ENCODE measurements around the gene SATB1.
"Not testable (repeated sequence)": the region's sequence is repeated elsewhere in the genome, so short reads cannot be mapped to it uniquely, and the experiment has no call there.

The SATB1 gene

DNA sequence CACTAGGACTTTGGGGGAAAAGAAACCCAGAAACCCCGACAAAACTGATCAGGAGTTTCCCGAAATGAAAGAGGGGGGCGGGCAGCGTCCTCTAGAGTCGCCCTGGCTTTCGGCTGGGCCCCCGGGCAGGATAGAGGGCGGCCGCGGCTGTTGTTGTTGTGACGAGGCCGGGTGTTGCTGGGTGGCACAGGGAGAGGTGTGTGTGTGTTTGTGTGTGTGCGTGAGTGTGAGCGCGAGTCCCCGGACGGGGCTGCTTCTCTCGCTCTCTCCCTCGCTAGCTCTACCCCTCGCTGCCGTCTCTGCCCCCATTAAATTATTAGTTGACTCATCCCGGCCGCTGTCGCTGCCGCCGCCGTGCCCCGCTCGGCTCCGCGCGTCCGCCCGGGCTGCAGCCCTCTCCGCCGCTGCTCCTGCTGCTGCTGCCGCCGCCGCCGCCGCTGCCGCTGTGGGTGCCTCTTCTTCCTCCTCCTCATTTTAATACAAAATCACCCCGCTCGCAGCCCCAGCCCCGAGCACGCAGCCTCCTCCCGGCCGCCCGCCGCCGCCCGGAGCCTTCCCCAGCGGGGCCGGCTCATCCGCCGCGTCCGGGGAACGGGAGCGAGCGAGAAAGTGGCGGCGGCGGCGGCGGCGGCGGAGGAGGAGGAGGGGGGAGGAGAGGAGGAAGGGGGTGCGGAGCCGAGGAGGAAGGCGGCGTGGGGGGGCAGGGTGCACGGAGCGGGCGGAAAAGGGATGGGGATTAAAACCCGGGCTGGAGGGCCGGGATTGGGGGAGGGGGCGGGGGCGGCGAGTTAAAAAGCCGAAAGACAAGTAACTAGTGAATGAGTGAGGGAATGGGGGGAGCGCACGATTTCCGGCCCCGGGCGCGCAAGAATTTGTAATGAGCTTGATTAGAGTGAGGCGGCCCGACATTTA lies at the start of gene SATB1:
TSS of gene SATB1 (minus strand) at position 611 of the 912 bp plus-strand sequence. CDS start 4,372 bp downstream, outside the sequence.
- DNase-seq, result peak; percentile 59

DNA sequence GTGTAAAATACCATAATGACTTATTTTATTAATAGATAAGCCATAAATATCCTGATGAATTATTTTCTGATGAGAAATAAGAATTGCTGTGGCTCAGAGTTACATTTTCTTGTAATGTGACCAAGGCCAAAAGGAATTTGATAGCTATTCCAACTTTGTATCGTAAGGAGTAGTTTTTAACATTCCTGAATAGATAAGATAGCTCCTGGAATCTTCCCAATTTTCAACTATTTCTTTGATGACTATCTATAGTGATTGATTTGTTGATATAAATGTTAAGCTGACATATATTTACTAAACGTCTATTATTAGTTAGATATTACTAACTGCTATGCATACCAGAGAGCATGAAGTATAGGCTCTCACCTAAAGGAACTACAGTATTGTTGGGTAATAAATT lies 49.1 kb upstream of the SATB1 start:
- no peak for DNase-seq

DNA sequence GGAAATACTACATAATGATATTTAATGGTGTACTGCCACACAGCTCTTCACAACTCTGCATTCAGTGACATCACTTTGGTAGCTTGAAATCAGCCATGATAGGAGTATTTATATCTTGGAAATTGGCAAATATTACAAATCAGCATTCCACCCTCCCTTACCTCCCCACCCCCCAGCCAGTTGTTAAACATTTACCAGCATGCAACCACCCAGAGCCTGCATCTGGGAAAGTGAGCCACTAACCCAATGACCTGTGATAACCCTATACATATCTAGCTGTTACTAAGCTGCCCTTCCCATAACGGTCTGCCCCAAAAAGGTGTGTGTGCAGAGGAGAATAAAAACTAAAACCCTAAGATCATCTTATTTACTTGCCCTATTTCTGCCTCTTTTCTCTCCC lies 44.6 kb upstream of the SATB1 start:
- DNase-seq, result no peak

DNA sequence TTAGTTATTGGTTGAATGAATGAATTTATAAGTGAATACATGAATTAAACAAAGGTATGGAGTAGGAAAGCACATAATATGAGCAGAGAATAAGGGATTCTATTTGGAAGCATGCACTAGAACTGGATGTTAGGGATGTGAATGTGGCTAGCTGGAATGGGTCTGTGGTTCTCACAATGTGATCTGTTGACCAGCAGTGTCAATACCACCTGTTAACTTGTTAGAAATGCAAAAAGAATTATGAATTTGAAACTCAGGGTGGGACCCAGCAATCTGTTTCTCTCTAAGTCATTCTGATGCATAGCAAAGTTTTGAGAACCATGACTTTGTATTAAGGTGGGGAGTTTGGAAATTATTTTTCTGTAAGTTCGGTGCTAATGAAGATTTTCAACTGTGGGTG lies 41.0 kb upstream of the SATB1 start:
- DNase-seq, result no peak

DNA sequence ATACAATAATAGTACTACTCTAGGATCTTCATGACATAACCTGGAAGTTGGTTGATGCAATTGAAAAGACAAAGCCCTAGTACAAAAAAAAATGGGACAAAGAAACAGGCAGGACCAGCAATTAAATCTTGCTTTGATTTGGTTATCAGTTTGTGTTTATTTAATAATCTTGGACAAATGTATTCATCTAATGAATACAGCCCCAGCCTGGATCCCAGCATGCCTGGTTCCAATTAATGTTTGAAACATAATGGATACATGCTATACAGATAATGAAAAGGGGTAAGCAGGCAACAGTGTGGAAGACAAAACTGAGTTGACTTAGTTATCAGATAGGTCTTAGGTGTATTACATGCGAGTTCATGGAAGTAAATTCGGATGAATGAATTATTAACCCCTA lies 29.6 kb upstream of the SATB1 start:
- no peak for DNase-seq

DNA sequence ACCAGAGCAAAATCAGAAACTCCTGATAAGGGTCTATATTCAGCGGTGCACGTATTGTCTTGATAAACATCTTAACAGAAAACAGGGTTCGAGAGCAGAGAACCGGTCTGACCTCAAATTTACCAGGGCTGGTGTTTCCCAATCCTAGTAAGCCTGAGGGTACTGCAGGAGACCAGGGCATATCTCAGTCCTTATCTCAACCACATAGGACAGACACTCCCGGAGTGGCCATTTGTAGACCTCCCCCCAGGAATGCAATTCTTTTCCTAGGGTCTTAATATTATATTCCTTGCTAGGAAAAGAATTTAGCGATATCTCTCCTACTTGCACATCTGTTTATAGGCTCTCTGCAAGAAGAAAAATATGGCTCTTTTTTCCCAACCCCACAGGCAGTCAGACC lies 24.5 kb upstream of the SATB1 start:
- DNase-seq, result not testable (repeated sequence)

DNA sequence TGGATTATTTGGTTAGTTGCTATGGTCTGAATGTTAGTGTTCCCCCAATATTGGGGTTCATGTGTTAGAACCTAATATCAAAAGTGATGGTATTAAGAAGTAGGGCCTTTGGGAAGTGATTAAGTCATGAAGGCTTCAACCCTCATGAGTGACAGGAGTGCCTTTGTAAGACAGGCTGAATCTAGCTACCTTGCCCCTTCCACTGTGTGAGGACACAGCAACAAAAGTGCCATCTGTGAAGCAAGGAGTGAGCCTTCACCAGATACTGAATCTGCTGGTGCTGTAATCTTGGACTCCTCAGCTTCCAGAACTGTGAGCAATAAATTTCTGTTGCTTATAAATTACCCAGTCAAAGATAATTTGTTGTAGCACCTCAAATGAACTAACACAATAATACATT lies 22.6 kb upstream of the SATB1 start:
- no peak for DNase-seq

DNA sequence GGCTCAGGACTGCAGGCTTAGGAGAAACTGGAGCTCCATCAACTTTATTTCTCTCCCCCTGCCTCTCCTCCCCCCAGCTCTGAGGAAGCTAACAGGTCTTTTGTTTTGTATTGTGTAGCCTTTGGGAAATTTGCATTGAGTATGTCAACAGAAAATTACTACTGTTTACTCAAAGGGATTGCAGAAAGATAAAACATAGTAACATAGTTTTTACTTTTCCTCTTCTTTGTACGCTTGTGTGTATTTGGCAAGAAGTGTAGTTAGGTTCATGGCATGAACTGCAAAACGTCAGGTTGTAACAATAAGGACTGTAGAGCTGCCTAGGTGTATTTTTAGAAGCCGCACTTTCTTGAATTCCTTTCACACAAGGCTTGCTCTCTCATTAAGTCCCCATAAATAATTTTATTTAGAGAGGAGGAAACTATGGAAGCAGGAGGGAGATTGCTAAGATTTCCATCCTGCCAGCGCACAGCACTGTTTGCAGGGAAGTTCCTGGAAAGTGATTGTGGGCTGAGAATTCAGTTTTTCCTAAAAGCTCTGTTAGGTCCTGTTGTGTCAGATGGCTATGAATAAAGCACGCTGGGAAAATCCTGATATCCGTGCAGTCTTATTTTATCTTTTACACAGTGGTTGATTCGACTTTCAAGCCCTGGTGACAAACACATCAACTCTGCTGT lies 21.1 kb upstream of the SATB1 start:
- DNase-seq, result no peak

DNA sequence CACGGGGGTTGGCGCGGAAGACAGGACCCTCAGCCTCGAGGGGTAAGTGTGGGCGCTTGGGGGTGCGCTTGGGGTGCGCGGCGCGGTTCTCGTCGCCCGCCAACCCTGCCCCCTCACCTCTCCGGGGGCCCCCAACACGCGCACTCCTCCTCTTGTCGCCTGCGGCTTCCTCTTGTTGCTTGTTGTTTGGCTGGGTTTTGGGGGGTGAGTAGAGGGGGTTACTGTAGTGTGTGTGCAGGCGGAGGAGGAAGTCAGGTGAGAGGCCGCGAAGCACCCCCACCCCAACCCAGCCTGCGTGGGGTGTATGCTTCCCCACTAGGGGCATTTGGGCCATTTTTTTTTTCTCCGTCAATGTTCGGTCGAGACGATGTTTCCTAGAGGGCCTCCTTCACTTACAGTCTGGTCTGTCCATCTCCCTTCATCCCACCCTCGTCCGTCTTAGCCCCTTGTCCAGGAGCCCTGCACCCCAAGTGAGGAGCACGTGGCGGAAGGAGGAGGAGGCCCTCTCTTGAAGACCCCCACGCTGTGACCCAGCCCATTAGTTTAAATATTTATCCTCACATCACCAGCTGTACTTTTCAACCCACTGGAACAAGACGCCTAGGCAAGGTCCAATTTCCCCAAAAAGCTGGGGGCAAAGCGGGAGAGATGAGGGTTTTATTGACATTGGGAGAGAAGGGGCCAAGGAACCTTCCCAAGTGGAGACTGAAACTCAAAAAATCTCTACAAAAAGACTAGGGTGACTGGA lies 20.4 kb upstream of the SATB1 start:
- no peak for DNase-seq

DNA sequence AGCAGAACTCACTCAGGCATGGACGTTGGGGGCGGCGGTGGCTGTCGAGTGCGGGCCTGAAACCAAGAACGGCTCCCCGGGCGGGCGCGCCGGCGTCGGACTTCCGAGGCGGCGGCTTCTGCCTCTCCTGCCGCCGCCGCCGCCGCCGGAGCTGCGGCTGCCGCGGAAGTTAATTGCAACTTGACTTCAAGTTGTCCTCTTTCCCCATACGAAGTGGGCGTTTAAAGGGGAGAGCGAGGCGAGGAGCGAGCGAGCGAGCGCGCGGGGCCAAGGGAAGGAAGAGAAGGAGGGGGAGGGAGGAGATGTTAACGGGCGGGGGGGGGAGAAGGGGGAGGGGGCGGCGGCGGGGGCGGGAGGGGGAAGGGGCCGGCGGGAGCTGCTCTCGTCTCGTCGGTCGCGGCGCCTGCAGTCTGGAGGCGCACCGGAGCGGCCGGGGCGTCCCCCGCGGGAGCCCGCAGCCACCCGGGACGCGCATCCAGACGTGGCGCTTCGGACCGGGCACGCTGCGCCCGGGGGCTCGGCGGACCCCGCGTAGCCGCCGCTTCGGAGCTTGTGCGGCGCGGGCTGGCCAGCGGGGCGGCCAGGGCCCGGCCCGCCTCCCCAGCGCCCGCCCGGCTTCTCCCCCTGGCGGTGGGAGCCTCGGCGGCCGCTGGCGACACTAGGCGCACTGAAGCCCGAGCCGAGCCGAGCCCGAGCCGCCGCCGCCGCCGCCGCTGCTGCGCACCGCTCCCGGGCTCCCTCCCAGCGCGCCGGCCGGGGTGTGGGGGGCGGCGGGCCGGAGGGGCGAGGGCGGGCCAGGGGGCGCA lies 19.7 kb upstream of the SATB1 start:
- DNase-seq, result peak; percentile 22

DNA sequence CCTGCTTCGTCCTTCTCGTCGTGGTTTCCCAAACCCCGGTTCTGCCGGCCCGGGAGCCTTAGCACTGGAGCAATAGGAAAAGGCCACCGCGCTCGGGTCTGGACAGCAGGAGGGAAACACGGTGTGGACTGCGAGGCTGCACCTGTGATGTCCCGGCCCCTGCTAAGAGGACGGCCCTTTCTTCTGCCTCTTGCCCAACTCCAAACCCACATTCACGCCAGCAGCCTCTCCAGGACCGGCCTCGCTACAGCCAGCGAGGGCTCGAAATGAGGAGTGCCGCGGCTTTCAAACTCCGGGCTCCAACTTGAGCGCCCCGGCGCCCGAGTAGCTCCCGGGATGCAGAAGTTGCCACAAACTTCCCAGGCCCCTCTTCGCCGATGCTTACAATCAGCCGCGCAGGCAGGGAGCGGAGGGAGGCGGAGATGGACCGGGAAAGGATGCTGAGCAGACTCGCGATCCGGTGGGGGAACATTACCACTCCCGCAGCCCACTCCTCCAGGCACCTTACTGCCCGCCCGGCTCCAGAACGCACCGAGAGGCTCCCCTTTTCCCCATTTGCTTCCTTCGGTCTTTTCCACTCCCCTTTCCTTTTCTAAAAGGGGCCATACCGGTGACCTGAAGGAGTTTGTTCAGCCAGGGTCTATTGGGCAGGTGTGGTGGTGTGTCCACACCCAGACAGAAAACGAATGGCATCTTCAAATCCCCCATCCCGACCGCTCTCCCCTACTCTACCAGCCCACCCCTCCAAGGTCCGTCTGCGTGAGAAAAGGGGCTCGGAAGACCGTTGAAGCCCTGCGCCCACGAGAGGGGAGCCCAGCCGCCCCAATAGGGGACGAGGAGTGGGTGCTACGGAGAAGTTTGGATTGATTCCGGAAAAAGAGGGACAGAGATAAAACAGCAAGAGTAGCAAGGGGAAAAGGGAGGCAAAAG lies 18.8 kb upstream of the SATB1 start:
- no peak for DNase-seq

DNA sequence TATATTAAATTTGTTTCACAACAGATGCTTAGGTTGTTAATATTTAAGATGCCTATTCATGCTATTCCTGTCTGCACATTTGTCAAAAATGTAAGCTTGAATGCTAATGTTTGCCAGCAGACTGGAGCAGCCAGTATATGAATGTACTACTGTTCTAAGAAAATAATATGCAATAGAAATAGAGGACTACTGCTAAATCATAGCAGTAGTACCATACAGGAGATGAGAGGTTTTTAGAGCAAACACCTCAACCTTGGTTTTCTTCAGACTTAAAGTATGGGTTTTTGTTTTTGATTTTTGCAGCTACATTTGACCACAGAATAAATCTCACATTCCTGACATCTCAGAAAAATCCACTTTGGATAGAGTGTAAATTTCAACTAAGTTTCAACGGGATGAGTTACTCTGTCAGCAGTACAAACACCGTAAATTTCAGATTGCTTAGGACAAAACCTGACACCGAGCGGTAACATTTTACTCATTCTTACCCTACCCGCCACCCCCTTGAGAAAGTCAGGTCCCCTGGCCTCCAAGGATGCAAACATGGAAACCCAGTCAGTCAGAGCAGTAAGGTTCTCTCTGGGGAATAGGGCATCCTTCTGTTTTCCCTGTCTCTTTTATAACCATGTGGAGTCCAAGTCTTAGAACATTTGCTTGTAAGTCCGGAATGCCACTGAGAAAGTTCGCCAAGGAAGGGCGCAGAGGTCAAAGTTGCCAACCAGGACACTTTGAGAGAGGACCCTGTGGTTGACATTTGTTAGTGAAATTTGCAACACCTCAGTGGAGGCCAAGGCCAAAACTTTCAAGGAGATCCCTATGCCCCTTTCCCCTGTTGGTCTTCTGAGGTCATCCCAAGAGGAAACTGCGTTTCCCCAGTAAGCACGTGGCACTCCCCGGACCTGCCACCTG lies 17.9 kb upstream of the SATB1 start:
- no peak for DNase-seq

DNA sequence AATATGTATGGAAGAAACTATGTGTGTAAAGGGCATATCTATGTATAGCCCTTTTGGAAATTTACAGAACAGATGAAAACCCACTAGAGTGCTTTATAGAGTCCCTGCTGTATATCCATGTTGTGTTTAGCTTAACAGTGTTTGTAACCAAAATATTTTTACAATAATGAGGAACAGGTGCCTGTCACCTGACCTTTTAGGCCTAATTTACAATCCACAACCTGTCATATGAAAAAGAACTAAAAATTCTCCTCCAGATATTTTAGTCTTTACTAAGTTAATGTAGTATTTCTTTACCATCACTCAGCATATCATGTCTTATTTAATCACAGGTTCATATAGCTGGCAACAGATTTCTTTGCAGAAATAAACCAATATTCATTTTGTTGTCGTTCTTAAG lies 16.4 kb upstream of the SATB1 start:
- DNase-seq, result no peak

DNA sequence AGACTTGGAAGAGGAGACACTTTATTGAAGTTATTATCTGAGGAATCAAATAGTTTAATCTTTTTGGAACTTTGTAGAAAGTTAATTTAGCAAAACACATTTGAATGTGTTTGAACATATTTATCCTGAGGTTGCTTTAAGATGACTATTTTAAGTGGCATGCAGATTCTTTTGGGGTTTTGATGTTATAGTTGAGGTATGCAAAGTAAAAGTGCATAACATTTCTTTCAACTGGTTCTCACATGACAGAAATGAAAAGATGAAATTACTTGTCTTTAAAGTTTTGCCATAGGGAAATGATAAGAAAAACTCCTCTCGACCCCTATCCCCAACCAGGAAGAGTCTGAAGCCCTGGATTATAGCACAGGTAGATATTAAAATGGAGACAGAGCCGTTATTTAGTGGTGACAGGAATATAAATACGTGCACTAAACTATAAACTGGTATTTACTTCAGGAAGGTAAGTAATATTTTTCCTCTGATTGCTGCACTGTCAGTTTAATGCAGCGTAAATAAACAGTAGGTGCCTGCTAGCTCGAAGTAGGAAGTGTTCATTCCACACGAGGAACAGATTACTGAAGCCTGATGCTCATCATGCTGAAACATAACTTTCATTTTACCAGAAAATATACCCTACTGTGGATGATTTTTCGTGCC lies 15.1 kb upstream of the SATB1 start:
- DNase-seq, result no peak

DNA sequence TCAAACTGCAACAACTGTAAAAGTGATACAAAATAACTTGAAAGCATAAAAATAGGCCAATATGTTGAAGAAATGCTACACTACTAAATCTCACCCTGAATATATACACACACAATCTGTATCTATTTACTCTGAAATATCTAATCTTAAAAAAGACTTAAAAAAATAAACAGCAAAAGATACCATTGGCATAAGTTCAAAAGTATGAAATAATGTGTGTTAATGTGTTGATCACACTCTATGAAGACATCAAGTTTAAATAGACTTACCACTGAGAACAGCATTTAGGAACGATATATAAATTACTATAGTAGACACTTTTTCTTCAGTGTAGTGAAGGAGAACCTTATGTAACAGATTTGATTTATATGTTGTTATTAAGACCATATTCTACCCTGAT lies 14.1 kb upstream of the SATB1 start:
- DNase-seq, result no peak

DNA sequence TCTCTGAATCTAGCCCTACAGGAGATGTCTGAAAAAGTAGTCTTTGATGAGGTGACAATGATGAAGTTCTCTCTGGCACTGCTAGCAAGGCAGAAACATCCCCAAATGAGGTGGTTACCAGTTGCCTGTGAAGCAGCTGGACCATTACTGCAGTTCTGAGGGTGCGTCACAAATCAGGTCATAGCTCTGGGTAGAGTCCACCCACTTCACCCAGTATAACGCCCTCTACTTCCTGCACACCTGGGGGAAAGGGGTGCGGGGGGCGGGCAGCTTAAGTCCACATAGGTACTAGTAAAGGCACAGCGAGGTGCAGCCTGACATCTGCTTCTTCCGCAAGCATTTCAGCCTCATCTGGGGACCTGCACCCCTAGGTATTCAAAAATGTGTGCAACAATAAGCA lies 13.4 kb upstream of the SATB1 start:
- DNase-seq, result no peak

DNA sequence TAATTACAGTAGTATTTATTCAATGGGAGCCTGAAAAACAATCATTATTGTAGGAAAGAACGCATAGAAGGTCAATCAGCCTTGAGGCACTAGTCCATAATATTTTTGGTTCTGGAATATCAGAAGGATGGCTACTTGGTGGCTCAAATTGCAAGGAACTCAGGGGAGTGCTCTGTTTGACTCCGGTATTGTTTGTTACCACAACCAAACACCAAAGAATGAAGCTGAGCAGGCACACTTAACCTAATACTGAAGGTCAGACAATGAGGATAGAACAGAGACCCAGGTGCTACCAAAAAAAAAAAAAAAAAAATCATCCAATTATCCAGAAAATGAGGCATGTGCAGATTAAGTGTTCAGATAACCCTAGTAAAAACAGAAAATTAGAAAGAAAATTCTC lies 11.1 kb upstream of the SATB1 start:
- no peak for DNase-seq

DNA sequence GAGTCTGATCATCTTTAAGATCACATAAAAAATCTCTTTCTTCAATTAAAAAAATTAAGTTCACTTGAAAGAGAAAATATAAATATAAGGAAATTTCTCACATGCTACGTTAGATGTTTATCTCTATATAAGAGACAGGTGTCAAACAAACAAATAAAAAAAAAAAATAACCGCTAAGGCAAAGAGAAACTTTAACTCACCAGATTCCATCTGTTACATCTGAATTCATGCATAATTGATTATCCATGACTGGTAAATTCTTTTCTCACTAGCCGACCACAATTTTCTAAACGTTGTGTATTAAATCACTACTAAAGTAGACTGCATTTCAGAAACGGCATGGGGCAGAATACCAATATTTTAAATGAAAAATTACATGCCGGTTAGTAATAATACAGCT lies 9.6 kb upstream of the SATB1 start:
- DNase-seq, result no peak

DNA sequence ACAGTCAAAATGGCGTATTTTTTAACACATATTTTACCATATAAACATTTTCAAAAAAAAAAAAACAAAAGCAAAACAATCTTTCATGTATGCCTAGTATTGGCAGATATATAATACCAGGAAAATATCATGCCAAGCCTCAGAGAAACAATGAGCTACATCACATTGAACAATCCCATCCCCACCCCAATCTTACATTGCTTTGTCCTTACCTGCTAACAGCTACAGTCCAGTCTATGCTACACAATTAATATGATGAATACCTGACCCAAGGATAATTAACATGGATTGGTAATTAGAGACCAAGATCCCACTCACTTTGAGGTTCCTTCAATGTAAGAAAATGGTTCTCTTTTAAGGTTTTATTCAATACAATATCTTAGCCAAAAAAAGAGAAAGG lies 7.6 kb upstream of the SATB1 start:
- DNase-seq, result no peak

DNA sequence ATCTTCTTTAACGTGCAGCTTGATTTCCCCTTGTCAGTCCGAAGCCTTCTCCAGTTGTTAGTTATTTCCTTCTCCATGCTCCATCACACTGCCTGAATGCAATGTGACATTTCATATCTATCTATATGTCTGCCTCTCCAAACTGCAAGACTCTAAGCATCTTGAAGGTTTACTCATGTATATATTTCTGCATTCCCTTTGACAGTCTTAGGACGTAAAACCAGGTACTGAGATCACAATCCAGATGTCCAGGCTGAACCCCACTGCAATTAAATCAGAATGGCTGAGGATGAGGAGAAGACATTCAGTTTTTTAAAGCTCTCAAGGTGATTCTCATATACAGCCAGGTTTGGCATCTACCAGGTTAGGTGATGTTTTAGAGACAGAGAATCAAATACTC lies 6.1 kb upstream of the SATB1 start:
- DNase-seq, result no peak
